Lower leg skin (tissue), 3 donors: Measurements from ENCODE around the gene ABL2.

ENCODE experiments used
- POLR2A ChIP-seq, 2 donors: fragments of 450-650 bp; IDR thresholded peaks; one replicate each; pipeline ENCODE4 v1.6.1; 2016 to 2017; ENCODE audit warnings: antibody characterized with exemption in 2 of 2, mild to moderate bottlenecking in 1 of 2, moderate library complexity in 1 of 2
- TF ChIP-seq, protein P1 (sequence below), 3 donors: fragments of 450-650 bp; IDR thresholded peaks; one replicate each; pipeline ENCODE4 v1.5.1; 2016; ENCODE audit warnings: antibody characterized with exemption in 3 of 3, mild to moderate bottlenecking in 3 of 3, moderate library complexity in 2 of 3

DNA sequence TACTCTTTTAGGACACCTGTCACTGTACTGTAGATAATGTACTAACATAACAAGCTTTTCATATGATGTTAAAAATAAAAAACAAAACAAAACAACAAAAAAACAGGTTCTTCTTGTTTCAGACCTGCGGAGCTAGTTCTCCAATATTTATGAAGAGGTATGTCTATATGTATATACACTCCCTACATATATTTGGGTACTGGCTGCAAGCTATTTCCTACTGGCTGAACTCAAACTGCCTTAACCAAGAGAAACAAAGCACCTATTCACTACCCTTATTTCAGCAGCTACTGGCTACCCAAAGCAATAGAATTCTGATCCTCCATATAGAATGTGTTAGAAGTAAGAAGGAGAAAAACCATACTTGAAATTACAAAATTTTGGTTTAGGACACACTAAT is 73.5 kb downstream of the ABL2 start:
- TF ChIP-seq, protein P1, sequence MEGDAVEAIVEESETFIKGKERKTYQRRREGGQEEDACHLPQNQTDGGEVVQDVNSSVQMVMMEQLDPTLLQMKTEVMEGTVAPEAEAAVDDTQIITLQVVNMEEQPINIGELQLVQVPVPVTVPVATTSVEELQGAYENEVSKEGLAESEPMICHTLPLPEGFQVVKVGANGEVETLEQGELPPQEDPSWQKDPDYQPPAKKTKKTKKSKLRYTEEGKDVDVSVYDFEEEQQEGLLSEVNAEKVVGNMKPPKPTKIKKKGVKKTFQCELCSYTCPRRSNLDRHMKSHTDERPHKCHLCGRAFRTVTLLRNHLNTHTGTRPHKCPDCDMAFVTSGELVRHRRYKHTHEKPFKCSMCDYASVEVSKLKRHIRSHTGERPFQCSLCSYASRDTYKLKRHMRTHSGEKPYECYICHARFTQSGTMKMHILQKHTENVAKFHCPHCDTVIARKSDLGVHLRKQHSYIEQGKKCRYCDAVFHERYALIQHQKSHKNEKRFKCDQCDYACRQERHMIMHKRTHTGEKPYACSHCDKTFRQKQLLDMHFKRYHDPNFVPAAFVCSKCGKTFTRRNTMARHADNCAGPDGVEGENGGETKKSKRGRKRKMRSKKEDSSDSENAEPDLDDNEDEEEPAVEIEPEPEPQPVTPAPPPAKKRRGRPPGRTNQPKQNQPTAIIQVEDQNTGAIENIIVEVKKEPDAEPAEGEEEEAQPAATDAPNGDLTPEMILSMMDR (IDR thresholded peaks at IDR 0.05): no peak
- TF ChIP-seq POLR2A (IDR thresholded peaks at IDR 0.05): no peak
